T-helper 2 cell treated with Interferon-gamma antibody and Interleukin-4, amounts not matched to agents 5 μg/mL and 100 μg/mL, for 36 hours (primary cell): ENCODE measurements around the gene MCEMP1.

Source experiments
- DNase-seq: peaks from one replicate; pipeline ENCODE4 v3.0.0; 2021; ENCODE audit warnings: low spot score
- H3K27ac Mint-ChIP-seq: one replicate; pipeline ENCODE4 v1.8.0; 2021; ENCODE audit warnings: mild to moderate bottlenecking, mixed read lengths
- H3K27me3 Mint-ChIP-seq: one replicate; pipeline ENCODE4 v1.8.0; 2021; ENCODE audit warnings: low read depth, mixed read lengths
- H3K36me3 Mint-ChIP-seq: one replicate; pipeline ENCODE4 v1.8.0; 2021; ENCODE audit warnings: low read depth, mixed read lengths
- H3K4me1 Mint-ChIP-seq: one replicate; pipeline ENCODE4 v1.8.0; 2021; ENCODE audit warnings: low read depth, mixed read lengths
- H3K4me3 Mint-ChIP-seq: one replicate; pipeline ENCODE4 v1.8.0; 2022; ENCODE audit warnings: mild to moderate bottlenecking, moderate library complexity, mixed read lengths
- H3K9me3 Mint-ChIP-seq: one replicate; pipeline ENCODE4 v1.8.0; 2021; ENCODE audit warnings: mixed read lengths

The MCEMP1 gene

GRCh38 chr19:7652061-7652641 lies 24.7 kb upstream of the MCEMP1 start:
- Mint-ChIP-seq H3K27me3 (no peaks in the 10 kb centered on the region), H3K4me3 (peak overlapping the region; percentile 76), H3K4me1 (peaks cover 7% of the 10 kb centered on the region), H3K27ac (peak overlapping the region; percentile 69), H3K36me3 (peaks cover 2% of the 10 kb centered on the region), H3K9me3 (no peaks in the 10 kb centered on the region)
- DNase-seq: peak; percentile 80

- no peak overlapping the region for H3K27ac Mint-ChIP-seq
Measured at GRCh38 chr19:7654401-7654800, 22.5 kb upstream of the MCEMP1 start.

GRCh38 chr19:7655581-7655980 lies 21.3 kb upstream of the MCEMP1 start:
- no peaks in the 10 kb centered on the region for H3K9me3 Mint-ChIP-seq
- H3K4me3 Mint-ChIP-seq: no peak overlapping the region
- H3K27ac Mint-ChIP-seq: no peak overlapping the region
- no peaks in the 10 kb centered on the region for H3K36me3 Mint-ChIP-seq
- no peaks in the 10 kb centered on the region for H3K27me3 Mint-ChIP-seq
- peaks cover 15% of the 10 kb centered on the region for H3K4me1 Mint-ChIP-seq
- DNase-seq: no peak

More at GRCh38 chr19:7654401-7654800, 22.5 kb upstream of the MCEMP1 start:
- H3K9me3 Mint-ChIP-seq: no peaks in the 10 kb centered on the region
- H3K27me3 Mint-ChIP-seq: no peaks in the 10 kb centered on the region
- DNase-seq: no peak
- no peaks in the 10 kb centered on the region for H3K36me3 Mint-ChIP-seq
- H3K4me3 Mint-ChIP-seq: no peak overlapping the region
- H3K4me1 Mint-ChIP-seq: peaks cover 15% of the 10 kb centered on the region

- no peaks in the 10 kb centered on the region for H3K27me3 Mint-ChIP-seq
- no peak overlapping the region for H3K27ac Mint-ChIP-seq
- H3K9me3 Mint-ChIP-seq: no peaks in the 10 kb centered on the region
- H3K4me3 Mint-ChIP-seq: no peak overlapping the region
- DNase-seq: peak; percentile 42
- peaks cover 13% of the 10 kb centered on the region for H3K4me1 Mint-ChIP-seq
- H3K36me3 Mint-ChIP-seq: no peaks in the 10 kb centered on the region
Measured at GRCh38 chr19:7657131-7657751, 19.6 kb upstream of the MCEMP1 start.

GRCh38 chr19:7658219-7658686 lies 18.6 kb upstream of the MCEMP1 start:
- peak; percentile 35 for DNase-seq
- H3K36me3 Mint-ChIP-seq: no peaks in the 10 kb centered on the region
- no peaks in the 10 kb centered on the region for H3K27me3 Mint-ChIP-seq
- H3K4me3 Mint-ChIP-seq: peak overlapping the region; percentile 57
- peak overlapping the region; percentile 62 for H3K27ac Mint-ChIP-seq
- H3K9me3 Mint-ChIP-seq: no peaks in the 10 kb centered on the region
- peaks cover 12% of the 10 kb centered on the region for H3K4me1 Mint-ChIP-seq

- H3K36me3 Mint-ChIP-seq: no peaks in the 10 kb centered on the region
- no peaks in the 10 kb centered on the region for H3K9me3 Mint-ChIP-seq
- no peak for DNase-seq
- H3K4me1 Mint-ChIP-seq: peaks cover 8% of the 10 kb centered on the region
- no peak overlapping the region for H3K4me3 Mint-ChIP-seq
- H3K27ac Mint-ChIP-seq: no peak overlapping the region
- H3K27me3 Mint-ChIP-seq: no peaks in the 10 kb centered on the region
Measured at GRCh38 chr19:7661744-7662538, 14.9 kb upstream of the MCEMP1 start.

- no peak for DNase-seq
- no peaks in the 10 kb centered on the region for H3K36me3 Mint-ChIP-seq
- peaks cover 6% of the 10 kb centered on the region for H3K4me1 Mint-ChIP-seq
- no peak overlapping the region for H3K27ac Mint-ChIP-seq
- no peaks in the 10 kb centered on the region for H3K9me3 Mint-ChIP-seq
- no peaks in the 10 kb centered on the region for H3K27me3 Mint-ChIP-seq
- no peak overlapping the region for H3K4me3 Mint-ChIP-seq
Measured at GRCh38 chr19:7662657-7663056, 14.2 kb upstream of the MCEMP1 start.

GRCh38 chr19:7663706-7664105 lies 13.2 kb upstream of the MCEMP1 start:
- Mint-ChIP-seq H3K36me3 (no peaks in the 10 kb centered on the region), H3K27me3 (no peaks in the 10 kb centered on the region), H3K9me3 (no peaks in the 10 kb centered on the region), H3K4me3 (no peak overlapping the region), H3K4me1 (no peaks in the 10 kb centered on the region), H3K27ac (no peak overlapping the region)
- no peak for DNase-seq

- H3K27me3 Mint-ChIP-seq: peaks cover 7% of the 10 kb centered on the region
- DNase-seq: no peak
- H3K36me3 Mint-ChIP-seq: no peaks in the 10 kb centered on the region
- peaks cover 2% of the 10 kb centered on the region for H3K4me1 Mint-ChIP-seq
- H3K9me3 Mint-ChIP-seq: no peaks in the 10 kb centered on the region
- H3K4me3 Mint-ChIP-seq: no peak overlapping the region
- H3K27ac Mint-ChIP-seq: no peak overlapping the region
Measured at GRCh38 chr19:7665076-7665475, 11.8 kb upstream of the MCEMP1 start.

GRCh38 chr19:7668842-7669241 lies 8.0 kb upstream of the MCEMP1 start, which contains the start of gene RETN:
RETN (plus strand) TSS chr19:7669049; CDS start chr19:7669327, 278 bp downstream.
- H3K9me3 Mint-ChIP-seq: peaks cover under 1% of the 10 kb centered on the region
- H3K27ac Mint-ChIP-seq: no peak within 1 kb of the TSS
- no peak within 1 kb of the TSS for H3K4me3 Mint-ChIP-seq
- H3K36me3 Mint-ChIP-seq: no peaks in the 10 kb centered on the region
- H3K4me1 Mint-ChIP-seq: peaks cover 9% of the 10 kb centered on the region
- no peak for DNase-seq
- H3K27me3 Mint-ChIP-seq: peaks cover 18% of the 10 kb centered on the region

- no peak overlapping the region for H3K27ac Mint-ChIP-seq
Measured at GRCh38 chr19:7669641-7670040, 7.2 kb upstream of the MCEMP1 start.

GRCh38 chr19:7670150-7670783 lies 6.6 kb upstream of the MCEMP1 start:
- H3K9me3 Mint-ChIP-seq: peaks cover 4% of the 10 kb centered on the region
- peaks cover 11% of the 10 kb centered on the region for H3K4me1 Mint-ChIP-seq
- peaks cover 21% of the 10 kb centered on the region for H3K27me3 Mint-ChIP-seq
- no peak overlapping the region for H3K27ac Mint-ChIP-seq
- H3K4me3 Mint-ChIP-seq: peak overlapping the region; percentile 64
- no peak for DNase-seq
- no peaks in the 10 kb centered on the region for H3K36me3 Mint-ChIP-seq

More at GRCh38 chr19:7669641-7670040, 7.2 kb upstream of the MCEMP1 start:
- Mint-ChIP-seq H3K4me1 (peaks cover 11% of the 10 kb centered on the region), H3K4me3 (no peak overlapping the region), H3K27me3 (peaks cover 21% of the 10 kb centered on the region), H3K36me3 (no peaks in the 10 kb centered on the region), H3K9me3 (peaks cover 4% of the 10 kb centered on the region)
- no peak for DNase-seq

GRCh38 chr19:7670790-7671189 lies 6.1 kb upstream of the MCEMP1 start:
- H3K27ac Mint-ChIP-seq: no peak overlapping the region
- DNase-seq: no peak
- peak overlapping the region; percentile 64 for H3K4me3 Mint-ChIP-seq
- peaks cover 22% of the 10 kb centered on the region for H3K27me3 Mint-ChIP-seq
- peaks cover 4% of the 10 kb centered on the region for H3K9me3 Mint-ChIP-seq
- H3K4me1 Mint-ChIP-seq: peaks cover 13% of the 10 kb centered on the region
- H3K36me3 Mint-ChIP-seq: no peaks in the 10 kb centered on the region

GRCh38 chr19:7672522-7672921 lies 4.4 kb upstream of the MCEMP1 start:
- DNase-seq: no peak
- Mint-ChIP-seq H3K36me3 (no peaks in the 10 kb centered on the region), H3K27me3 (peaks cover 30% of the 10 kb centered on the region), H3K4me3 (no peak overlapping the region), H3K4me1 (peaks cover 23% of the 10 kb centered on the region), H3K27ac (no peak overlapping the region), H3K9me3 (peaks cover 4% of the 10 kb centered on the region)
